WTC11 (cell line): ENCODE results near the gene WDR26. TPM values are rescaled to one million over a fixed set of nuclear protein-coding genes. Genes with fewer than 3 reads are reported as not detected.

Source experiments
- ATAC-seq: fragments of 200-7000 bp; cut with Tn5 transposase; 2 replicates; pipeline ENCODE4 v1.10.0; 2021; ENCODE audit warnings: mild to moderate bottlenecking, moderate library complexity
- CTCF ChIA-PET: fragments of 300-600 bp; sonication (Branson Sonifier 250); formaldehyde crosslinking; loops from one replicate; lab custom pipeline; 2021; ENCODE audit warnings: antibody characterized with exemption; lab: Charles Lee
- POLR2A ChIA-PET: fragments of 350-600 bp; sonication (Branson Sonifier 250); formaldehyde crosslinking; loops from one replicate; lab custom pipeline; 2021; ENCODE audit warnings: antibody characterized with exemption; lab: Charles Lee
- DNase-seq: peaks from one replicate; pipeline ENCODE4 v3.0.0; 2021; ENCODE audit warnings: low spot score
- H3K27ac Mint-ChIP-seq: 2 replicates; pipeline ENCODE4 v1.8.0; 2021; ENCODE audit warnings: mixed read lengths
- H3K27me3 Mint-ChIP-seq: 2 replicates; pipeline ENCODE4 v1.8.0; 2021; ENCODE audit warnings: low read depth, mild to moderate bottlenecking, moderate library complexity, mixed read lengths
- H3K36me3 Mint-ChIP-seq: 2 replicates; pipeline ENCODE4 v1.8.0; 2021; ENCODE audit warnings: mixed read lengths
- H3K4me1 Mint-ChIP-seq: 2 replicates; pipeline ENCODE4 v1.8.0; 2022; ENCODE audit warnings: mixed read lengths
- H3K4me3 Mint-ChIP-seq: 2 replicates; pipeline ENCODE4 v1.8.0; 2021; ENCODE audit warnings: mild to moderate bottlenecking, moderate library complexity, mixed read lengths
- H3K9me3 Mint-ChIP-seq: 2 replicates; pipeline ENCODE4 v1.8.0; 2021; ENCODE audit warnings: mixed read lengths
- ETV6 ChIP-seq: sonication (generic); formaldehyde crosslinking; IDR thresholded peaks from 2 replicates; pipeline ENCODE4 v1.8.1; 2022; ENCODE audit warnings: mild to moderate bottlenecking, missing genetic modification reagents
- JAZF1 ChIP-seq: fragments of 250-450 bp; sonication (Bioruptor Pico); IDR thresholded peaks from 2 replicates; pipeline ENCODE4 v1.9.0; 2021; ENCODE audit warnings: moderate library complexity, mild to moderate bottlenecking, inconsistent platforms
- JUN ChIP-seq: sonication (generic); formaldehyde crosslinking; IDR thresholded peaks from 2 replicates; pipeline ENCODE4 v1.8.0; 2023; ENCODE audit warnings: mild to moderate bottlenecking, missing genetic modification reagents
- KAT7 ChIP-seq: sonication (generic); formaldehyde crosslinking; IDR thresholded peaks from 2 replicates; pipeline ENCODE4 v1.8.1; 2023; ENCODE audit warnings: missing genetic modification reagents, mild to moderate bottlenecking, borderline replicate concordance
- MYBL2 ChIP-seq: sonication (generic); formaldehyde crosslinking; IDR thresholded peaks from 2 replicates; pipeline ENCODE4 v1.8.1; 2023; ENCODE audit warnings: mild to moderate bottlenecking, moderate library complexity, missing genetic modification reagents
- NFATC4 ChIP-seq: fragments of 250-450 bp; sonication (Bioruptor Pico); IDR thresholded peaks from 2 replicates; pipeline ENCODE4 v1.9.0; 2021; ENCODE audit warnings: mild to moderate bottlenecking
- NR1H2 ChIP-seq: sonication (generic); formaldehyde crosslinking; IDR thresholded peaks from 2 replicates; pipeline ENCODE4 v1.9.0; 2021; ENCODE audit warnings: mild to moderate bottlenecking, moderate library complexity, missing genetic modification reagents
- NR2C2 ChIP-seq: sonication (generic); formaldehyde crosslinking; IDR thresholded peaks from 2 replicates; pipeline ENCODE4 v1.8.0; 2022; ENCODE audit warnings: mild to moderate bottlenecking, missing genetic modification reagents
- SMAD3 ChIP-seq: sonication (generic); formaldehyde crosslinking; IDR thresholded peaks from 2 replicates; pipeline ENCODE4 v1.8.0; 2022; ENCODE audit warnings: missing genetic modification reagents, mild to moderate bottlenecking, borderline replicate concordance
- SMAD4 ChIP-seq: sonication (generic); formaldehyde crosslinking; IDR thresholded peaks from 2 replicates; pipeline ENCODE4 v1.8.0; 2022; ENCODE audit warnings: mild to moderate bottlenecking, missing genetic modification reagents
- SOX15 ChIP-seq: fragments of 250-450 bp; sonication (Bioruptor Pico); IDR thresholded peaks from 2 replicates; pipeline ENCODE4 v1.9.0; 2021; ENCODE audit warnings: mild to moderate bottlenecking
- TEAD1 ChIP-seq: sonication (generic); formaldehyde crosslinking; IDR thresholded peaks from 2 replicates; pipeline ENCODE4 v1.8.0; 2022; ENCODE audit warnings: mild to moderate bottlenecking, missing genetic modification reagents
- TEAD4 ChIP-seq: sonication (generic); formaldehyde crosslinking; IDR thresholded peaks from 2 replicates; pipeline ENCODE4 v1.8.0; 2022; ENCODE audit warnings: mild to moderate bottlenecking, missing genetic modification reagents
- total RNA-seq: library from RNA; stranded (reverse); gene quantifications from 3 replicates; pipeline ENCODE4 v1.2.3, GENCODE V29; 2021
- TF ChIP-seq, protein P1 (sequence below): sonication (generic); formaldehyde crosslinking; IDR thresholded peaks from 2 replicates; pipeline ENCODE4 v1.8.0; 2022; ENCODE audit warnings: mild to moderate bottlenecking, missing genetic modification reagents
- TF ChIP-seq, protein P2 (sequence below): sonication (generic); formaldehyde crosslinking; IDR thresholded peaks from 2 replicates; pipeline ENCODE4 v1.8.0; 2023; ENCODE audit warnings: mild to moderate bottlenecking, missing genetic modification reagents
- TF ChIP-seq, protein P3 (sequence below): fragments of 200-600 bp; IDR thresholded peaks from 2 replicates; pipeline ENCODE4 v1.8.0; 2022; ENCODE audit warnings: antibody characterized with exemption
- TF ChIP-seq, protein P4 (sequence below): fragments of 250-450 bp; sonication (Bioruptor Pico); IDR thresholded peaks from 2 replicates; pipeline ENCODE4 v1.9.0; 2021; ENCODE audit warnings: moderate library complexity, mild to moderate bottlenecking, inconsistent platforms, borderline replicate concordance
- TF ChIP-seq, protein P5 (sequence below): sonication (generic); formaldehyde crosslinking; IDR thresholded peaks from 2 replicates; pipeline ENCODE4 v1.8.0; 2023; ENCODE audit warnings: missing genetic modification reagents
- TF ChIP-seq, protein P6 (sequence below): sonication (generic); formaldehyde crosslinking; IDR thresholded peaks from 2 replicates; pipeline ENCODE4 v1.8.0; 2023; ENCODE audit warnings: missing genetic modification reagents, mild to moderate bottlenecking, borderline replicate concordance

Gene WDR26
- total RNA-seq, 1 experiment from 2014 or later: 66.1 TPM

DNA sequence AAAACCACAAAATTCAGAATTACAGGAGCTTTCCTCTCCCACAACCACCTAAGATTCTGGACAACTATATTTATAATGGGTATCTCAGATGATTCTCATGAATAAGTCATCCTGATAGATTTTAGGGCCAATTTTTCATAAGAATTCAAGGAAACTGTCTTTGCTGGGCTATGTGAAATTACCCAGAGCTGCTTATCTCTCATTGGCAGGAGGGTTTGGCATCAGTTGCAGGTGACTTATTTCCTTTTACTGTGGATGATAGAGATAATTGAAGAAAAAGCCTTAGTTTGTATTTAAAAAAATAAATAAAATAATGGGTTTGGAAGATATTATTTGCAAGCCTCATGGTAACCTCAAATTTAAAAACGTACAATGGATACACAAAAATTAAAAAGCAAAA is 38.2 kb upstream of the WDR26 start:
- no peak for ATAC-seq
- Mint-ChIP-seq H3K27me3 (no peaks in the 10 kb centered on the region), H3K9me3 (peaks cover 24% of the 10 kb centered on the region), H3K36me3 (peaks cover 7% of the 10 kb centered on the region; the same call in 1 of the 2 replicates), H3K4me3 (no peak overlapping the region), H3K4me1 (no peaks in the 10 kb centered on the region), H3K27ac (no peak overlapping the region)
- TF ChIP-seq, protein P1, sequence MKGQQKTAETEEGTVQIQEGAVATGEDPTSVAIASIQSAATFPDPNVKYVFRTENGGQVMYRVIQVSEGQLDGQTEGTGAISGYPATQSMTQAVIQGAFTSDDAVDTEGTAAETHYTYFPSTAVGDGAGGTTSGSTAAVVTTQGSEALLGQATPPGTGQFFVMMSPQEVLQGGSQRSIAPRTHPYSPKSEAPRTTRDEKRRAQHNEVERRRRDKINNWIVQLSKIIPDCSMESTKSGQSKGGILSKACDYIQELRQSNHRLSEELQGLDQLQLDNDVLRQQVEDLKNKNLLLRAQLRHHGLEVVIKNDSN (CRISPR knock-in tag): no peak
- TF ChIP-seq ETV6 (CRISPR knock-in tag) (no peak), SMAD3 (CRISPR knock-in tag) (no peak), TEAD1 (CRISPR knock-in tag) (no peak), SOX15 (no peak), NR1H2 (CRISPR knock-in tag) (no peak), TEAD4 (CRISPR knock-in tag) (no peak), JUN (CRISPR knock-in tag) (no peak), JAZF1 (CRISPR knock-in tag) (no peak), MYBL2 (CRISPR knock-in tag) (no peak), NFATC4 (CRISPR knock-in tag) (no peak), SMAD4 (CRISPR knock-in tag) (no peak), KAT7 (CRISPR knock-in tag) (no peak), NR2C2 (CRISPR knock-in tag) (no peak)
- TF ChIP-seq, protein P2, sequence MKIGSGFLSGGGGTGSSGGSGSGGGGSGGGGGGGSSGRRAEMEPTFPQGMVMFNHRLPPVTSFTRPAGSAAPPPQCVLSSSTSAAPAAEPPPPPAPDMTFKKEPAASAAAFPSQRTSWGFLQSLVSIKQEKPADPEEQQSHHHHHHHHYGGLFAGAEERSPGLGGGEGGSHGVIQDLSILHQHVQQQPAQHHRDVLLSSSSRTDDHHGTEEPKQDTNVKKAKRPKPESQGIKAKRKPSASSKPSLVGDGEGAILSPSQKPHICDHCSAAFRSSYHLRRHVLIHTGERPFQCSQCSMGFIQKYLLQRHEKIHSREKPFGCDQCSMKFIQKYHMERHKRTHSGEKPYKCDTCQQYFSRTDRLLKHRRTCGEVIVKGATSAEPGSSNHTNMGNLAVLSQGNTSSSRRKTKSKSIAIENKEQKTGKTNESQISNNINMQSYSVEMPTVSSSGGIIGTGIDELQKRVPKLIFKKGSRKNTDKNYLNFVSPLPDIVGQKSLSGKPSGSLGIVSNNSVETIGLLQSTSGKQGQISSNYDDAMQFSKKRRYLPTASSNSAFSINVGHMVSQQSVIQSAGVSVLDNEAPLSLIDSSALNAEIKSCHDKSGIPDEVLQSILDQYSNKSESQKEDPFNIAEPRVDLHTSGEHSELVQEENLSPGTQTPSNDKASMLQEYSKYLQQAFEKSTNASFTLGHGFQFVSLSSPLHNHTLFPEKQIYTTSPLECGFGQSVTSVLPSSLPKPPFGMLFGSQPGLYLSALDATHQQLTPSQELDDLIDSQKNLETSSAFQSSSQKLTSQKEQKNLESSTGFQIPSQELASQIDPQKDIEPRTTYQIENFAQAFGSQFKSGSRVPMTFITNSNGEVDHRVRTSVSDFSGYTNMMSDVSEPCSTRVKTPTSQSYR (CRISPR knock-in tag): no peak
- TF ChIP-seq, protein P3, sequence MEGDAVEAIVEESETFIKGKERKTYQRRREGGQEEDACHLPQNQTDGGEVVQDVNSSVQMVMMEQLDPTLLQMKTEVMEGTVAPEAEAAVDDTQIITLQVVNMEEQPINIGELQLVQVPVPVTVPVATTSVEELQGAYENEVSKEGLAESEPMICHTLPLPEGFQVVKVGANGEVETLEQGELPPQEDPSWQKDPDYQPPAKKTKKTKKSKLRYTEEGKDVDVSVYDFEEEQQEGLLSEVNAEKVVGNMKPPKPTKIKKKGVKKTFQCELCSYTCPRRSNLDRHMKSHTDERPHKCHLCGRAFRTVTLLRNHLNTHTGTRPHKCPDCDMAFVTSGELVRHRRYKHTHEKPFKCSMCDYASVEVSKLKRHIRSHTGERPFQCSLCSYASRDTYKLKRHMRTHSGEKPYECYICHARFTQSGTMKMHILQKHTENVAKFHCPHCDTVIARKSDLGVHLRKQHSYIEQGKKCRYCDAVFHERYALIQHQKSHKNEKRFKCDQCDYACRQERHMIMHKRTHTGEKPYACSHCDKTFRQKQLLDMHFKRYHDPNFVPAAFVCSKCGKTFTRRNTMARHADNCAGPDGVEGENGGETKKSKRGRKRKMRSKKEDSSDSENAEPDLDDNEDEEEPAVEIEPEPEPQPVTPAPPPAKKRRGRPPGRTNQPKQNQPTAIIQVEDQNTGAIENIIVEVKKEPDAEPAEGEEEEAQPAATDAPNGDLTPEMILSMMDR: no peak
- TF ChIP-seq, protein P4, sequence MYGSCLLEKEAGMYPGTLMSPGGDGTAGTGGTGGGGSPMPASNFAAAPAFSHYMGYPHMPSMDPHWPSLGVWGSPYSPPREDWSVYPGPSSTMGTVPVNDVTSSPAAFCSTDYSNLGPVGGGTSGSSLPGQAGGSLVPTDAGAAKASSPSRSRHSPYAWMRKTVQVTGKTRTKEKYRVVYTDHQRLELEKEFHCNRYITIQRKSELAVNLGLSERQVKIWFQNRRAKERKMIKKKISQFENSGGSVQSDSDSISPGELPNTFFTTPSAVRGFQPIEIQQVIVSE (CRISPR knock-in tag): no peak
- TF ChIP-seq, protein P5, sequence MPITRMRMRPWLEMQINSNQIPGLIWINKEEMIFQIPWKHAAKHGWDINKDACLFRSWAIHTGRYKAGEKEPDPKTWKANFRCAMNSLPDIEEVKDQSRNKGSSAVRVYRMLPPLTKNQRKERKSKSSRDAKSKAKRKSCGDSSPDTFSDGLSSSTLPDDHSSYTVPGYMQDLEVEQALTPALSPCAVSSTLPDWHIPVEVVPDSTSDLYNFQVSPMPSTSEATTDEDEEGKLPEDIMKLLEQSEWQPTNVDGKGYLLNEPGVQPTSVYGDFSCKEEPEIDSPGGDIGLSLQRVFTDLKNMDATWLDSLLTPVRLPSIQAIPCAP (CRISPR knock-in tag): no peak
- TF ChIP-seq, protein P6, sequence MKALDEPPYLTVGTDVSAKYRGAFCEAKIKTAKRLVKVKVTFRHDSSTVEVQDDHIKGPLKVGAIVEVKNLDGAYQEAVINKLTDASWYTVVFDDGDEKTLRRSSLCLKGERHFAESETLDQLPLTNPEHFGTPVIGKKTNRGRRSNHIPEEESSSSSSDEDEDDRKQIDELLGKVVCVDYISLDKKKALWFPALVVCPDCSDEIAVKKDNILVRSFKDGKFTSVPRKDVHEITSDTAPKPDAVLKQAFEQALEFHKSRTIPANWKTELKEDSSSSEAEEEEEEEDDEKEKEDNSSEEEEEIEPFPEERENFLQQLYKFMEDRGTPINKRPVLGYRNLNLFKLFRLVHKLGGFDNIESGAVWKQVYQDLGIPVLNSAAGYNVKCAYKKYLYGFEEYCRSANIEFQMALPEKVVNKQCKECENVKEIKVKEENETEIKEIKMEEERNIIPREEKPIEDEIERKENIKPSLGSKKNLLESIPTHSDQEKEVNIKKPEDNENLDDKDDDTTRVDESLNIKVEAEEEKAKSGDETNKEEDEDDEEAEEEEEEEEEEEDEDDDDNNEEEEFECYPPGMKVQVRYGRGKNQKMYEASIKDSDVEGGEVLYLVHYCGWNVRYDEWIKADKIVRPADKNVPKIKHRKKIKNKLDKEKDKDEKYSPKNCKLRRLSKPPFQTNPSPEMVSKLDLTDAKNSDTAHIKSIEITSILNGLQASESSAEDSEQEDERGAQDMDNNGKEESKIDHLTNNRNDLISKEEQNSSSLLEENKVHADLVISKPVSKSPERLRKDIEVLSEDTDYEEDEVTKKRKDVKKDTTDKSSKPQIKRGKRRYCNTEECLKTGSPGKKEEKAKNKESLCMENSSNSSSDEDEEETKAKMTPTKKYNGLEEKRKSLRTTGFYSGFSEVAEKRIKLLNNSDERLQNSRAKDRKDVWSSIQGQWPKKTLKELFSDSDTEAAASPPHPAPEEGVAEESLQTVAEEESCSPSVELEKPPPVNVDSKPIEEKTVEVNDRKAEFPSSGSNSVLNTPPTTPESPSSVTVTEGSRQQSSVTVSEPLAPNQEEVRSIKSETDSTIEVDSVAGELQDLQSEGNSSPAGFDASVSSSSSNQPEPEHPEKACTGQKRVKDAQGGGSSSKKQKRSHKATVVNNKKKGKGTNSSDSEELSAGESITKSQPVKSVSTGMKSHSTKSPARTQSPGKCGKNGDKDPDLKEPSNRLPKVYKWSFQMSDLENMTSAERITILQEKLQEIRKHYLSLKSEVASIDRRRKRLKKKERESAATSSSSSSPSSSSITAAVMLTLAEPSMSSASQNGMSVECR (CRISPR knock-in tag): no peak
- CTCF ChIA-PET: no interaction called here
- DNase-seq: no peak
- POLR2A ChIA-PET: no interaction called here
